T1000 (cell line): Measurements from ENCODE around the gene XRN2.
"Not testable (repeated sequence)": the region's sequence is repeated elsewhere in the genome, so short reads cannot be mapped to it uniquely, and the experiment has no call there.

ENCODE experiments used
- DNase-seq: peaks from one replicate; lab custom pipeline; 2025; ENCODE audit warnings: mixed read lengths; lab: John Stamatoyannopoulos, UW

Gene XRN2

GRCh38 chr20:21423712-21424111 is 120.6 kb downstream of the XRN2 start:
- not testable (repeated sequence) for DNase-seq

- DNase-seq = no peak
Observed at GRCh38 chr20:21424846-21425245, 121.7 kb downstream of the XRN2 start.

DNA sequence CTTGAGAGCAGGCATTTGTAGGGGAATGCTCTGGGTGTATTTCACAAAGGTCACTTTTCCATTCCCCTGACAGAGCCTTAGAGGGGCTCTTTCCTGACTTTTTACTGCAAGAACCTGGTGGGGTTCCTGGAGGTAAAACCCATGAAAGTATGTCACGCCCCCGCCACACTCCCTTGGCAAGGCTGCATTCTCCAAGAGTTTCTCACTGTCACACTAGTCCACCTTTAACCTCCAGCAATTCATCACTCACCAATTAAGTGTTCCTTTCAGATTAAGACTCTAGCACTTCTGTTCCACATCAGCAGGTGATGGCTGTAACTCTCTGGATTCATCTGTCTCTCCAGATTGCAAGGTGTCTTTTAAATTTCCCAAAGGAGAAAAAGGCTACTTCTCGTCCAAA is 126.9 kb downstream of the XRN2 start:
- no peak for DNase-seq

GRCh38 chr20:21432911-21433310 is 129.8 kb downstream of the XRN2 start:
- no peak for DNase-seq

DNA sequence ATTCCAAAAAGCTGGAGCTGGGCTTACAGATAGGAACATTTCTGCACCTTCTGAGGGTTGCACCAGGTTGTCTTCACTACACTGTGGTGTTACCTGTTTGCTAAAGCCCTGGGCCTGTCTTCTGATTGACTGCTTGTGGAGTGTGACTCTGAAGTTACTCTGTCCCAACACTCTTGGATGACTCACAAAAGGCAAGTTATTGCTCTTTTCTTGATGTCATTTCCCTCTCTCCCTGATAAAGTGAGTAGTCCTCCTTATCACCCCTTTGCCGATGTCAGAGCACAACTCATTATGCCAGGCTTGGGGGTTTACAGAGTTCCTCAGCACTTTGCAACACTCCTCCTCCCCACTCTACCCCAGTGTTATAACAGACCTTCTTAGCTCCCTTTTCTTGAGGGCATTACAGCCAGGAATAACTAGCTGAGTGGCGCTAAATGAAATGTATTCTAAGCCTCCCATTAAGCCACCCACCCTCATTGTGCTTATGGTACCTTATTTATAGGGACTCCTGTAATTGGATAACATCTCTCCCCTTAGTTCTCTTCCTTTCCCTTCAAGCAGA is 130.3 kb downstream of the XRN2 start:
- no peak for DNase-seq

DNA sequence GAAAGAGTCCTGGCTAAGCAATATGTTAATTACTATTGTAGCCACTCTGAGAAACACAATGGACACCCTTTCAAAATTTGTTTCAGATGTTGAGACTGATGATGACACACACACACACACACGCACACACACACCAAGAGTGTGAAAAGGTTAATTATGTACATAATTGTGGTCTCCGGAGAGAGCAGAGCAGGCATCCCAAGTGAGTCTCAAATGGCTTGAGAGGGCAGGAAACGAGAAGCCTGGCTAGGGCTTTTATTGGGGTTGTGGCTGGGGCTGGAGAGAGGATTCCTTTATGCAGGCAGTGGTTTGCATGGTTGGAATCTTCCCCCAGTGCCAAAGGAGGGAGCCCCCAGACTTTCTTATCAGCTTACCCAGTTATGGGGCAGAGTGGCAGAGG is 132.4 kb downstream of the XRN2 start:
- no peak for DNase-seq

DNA sequence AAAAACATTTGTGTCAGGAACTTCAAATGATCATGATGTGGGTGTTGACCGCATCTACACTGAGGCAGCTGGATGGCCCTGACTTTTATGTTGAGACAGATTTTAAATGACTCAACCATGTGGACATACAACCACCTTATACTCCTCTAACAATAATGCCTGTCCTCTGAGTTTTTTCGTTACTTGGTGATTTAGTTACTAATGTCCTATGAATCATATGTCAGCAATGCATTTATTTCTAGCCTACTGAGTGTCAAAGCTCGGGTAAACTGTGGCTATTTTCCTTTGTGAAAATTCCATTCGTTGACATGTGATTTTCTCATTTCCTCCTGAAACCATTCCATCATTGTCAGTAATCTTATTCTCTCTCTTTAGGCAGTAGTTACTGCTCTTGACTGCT is 133.1 kb downstream of the XRN2 start:
- no peak for DNase-seq

DNA sequence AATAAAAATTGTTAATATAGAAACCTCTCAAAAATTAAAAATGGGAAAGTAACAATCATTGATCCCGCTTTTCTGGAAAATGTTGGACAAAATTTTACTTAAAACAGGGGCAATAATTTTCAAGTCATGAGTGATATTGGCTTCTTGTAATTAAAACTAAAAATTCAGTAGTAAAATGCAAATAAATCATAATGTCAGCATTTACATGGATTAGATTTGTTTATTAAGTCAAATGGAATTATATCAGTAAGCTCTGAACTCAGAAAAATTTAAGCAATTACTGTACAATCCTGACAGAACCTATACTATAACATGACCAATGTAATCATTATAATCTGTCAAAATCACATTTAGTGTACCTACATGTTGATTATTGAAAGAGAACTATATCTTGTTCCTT is 134.1 kb downstream of the XRN2 start:
- DNase-seq = no peak

- DNase-seq = no peak
Observed at GRCh38 chr20:21437816-21438215, 134.7 kb downstream of the XRN2 start.
